GM21360 (cell line): ENCODE results near the gene EGLN2.
A peak's percentile ranks its signal among the peaks of the same experiment; 100 is the strongest.
"Not testable (repeated sequence)": the region's sequence is repeated elsewhere in the genome, so short reads cannot be mapped to it uniquely, and the experiment has no call there.

Experiments used
- ATAC-seq: cut with Tn5 transposase; IDR thresholded peaks from one replicate; pipeline ENCODE4 v1.9.1; 2021; ENCODE audit warnings: mild to moderate bottlenecking, moderate library complexity; ENCODE audit not compliant: unreplicated experiment

Gene EGLN2

GRCh38 chr19:40801426-40802299, 2.7 kb downstream of the EGLN2 start:
- ATAC-seq = no peak

- ATAC-seq = no peak
Observed at GRCh38 chr19:40802300-40803169, 3.5 kb downstream of the EGLN2 start.

- ATAC-seq = no peak
Observed at GRCh38 chr19:40803170-40803856, 4.3 kb downstream of the EGLN2 start.

GRCh38 chr19:40803857-40804782, 5.1 kb downstream of the EGLN2 start:
- ATAC-seq = no peak

GRCh38 chr19:40804783-40805242, 5.8 kb downstream of the EGLN2 start:
- no peak for ATAC-seq

- ATAC-seq = no peak
Observed at GRCh38 chr19:40805258-40805868, 6.4 kb downstream of the EGLN2 start.

- ATAC-seq = no peak
Observed at GRCh38 chr19:40806423-40807146, 7.6 kb downstream of the EGLN2 start.

GRCh38 chr19:40807147-40808020, 8.4 kb downstream of the EGLN2 start:
- ATAC-seq = no peak

- ATAC-seq = no peak
Observed at GRCh38 chr19:40808021-40808325, 9.0 kb downstream of the EGLN2 start.

GRCh38 chr19:40808497-40808896, 9.5 kb downstream of the EGLN2 start:
- ATAC-seq = no peak

- ATAC-seq = no peak
Observed at GRCh38 chr19:40809358-40810086, 10.5 kb downstream of the EGLN2 start.

GRCh38 chr19:40810160-40810559, 11.2 kb downstream of the EGLN2 start:
- no peak for ATAC-seq

- peak; percentile 47 for ATAC-seq
Observed at GRCh38 chr19:40810649-40811408, 11.8 kb downstream of the EGLN2 start.

GRCh38 chr19:40811478-40812341, 12.7 kb downstream of the EGLN2 start:
- ATAC-seq = no peak

GRCh38 chr19:40812571-40812970, 13.6 kb downstream of the EGLN2 start:
- not testable (repeated sequence) for ATAC-seq

- ATAC-seq = no peak
Observed at GRCh38 chr19:40813182-40813581, 14.2 kb downstream of the EGLN2 start.
